ENCODE measurements around the gene MT1HL1. TPM values are rescaled to one million over a fixed set of nuclear protein-coding genes. Genes with fewer than 3 reads are reported as not detected.
"Not testable (repeated sequence)": the region's sequence is repeated elsewhere in the genome, so short reads cannot be mapped to it uniquely, and the experiment has no call there.

The MT1HL1 gene
- total RNA-seq, 4 donors from 2014 or later = not detected

DNA sequence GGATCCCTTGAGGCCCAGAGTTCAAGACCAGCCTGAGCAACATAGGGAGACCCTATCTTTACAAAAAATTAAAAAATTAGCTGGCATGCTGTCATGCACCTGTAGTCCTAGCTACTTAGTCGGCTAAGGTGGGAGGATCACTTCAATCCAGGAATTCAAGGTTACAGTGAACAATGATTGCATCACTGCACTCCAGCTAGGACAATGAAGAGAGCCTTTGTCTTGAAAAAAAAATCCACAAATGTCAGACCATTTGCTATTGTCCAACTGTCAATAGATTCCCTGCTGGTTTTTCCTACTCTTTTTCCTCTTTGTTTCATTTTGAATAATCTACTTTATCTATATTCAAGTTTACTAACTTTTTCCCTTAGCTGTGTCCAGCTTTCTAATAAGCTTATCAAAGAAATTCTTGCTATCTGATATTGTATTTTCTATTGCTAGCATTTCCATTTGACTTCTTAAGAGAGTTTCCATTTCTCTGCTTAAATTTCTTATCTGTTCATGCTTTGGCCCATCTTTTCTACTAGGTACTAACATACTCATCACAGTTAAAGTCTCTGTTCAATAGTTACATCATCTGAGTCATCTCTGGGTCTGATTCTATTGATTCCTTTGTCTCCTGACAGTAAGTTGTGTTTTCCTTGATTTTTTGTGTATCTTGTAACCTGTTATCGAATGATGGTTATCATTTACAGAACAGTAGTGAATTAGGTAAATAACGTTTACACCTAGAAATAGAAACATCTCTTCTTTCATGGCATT is 14.8 kb downstream of the MT1HL1 start:
- DNase-seq (ENCODE audit: low spot score in 2 of 2) = no peak
- H3K27ac ChIP-seq = no peak overlapping the region
- TF ChIP-seq, protein P1, sequence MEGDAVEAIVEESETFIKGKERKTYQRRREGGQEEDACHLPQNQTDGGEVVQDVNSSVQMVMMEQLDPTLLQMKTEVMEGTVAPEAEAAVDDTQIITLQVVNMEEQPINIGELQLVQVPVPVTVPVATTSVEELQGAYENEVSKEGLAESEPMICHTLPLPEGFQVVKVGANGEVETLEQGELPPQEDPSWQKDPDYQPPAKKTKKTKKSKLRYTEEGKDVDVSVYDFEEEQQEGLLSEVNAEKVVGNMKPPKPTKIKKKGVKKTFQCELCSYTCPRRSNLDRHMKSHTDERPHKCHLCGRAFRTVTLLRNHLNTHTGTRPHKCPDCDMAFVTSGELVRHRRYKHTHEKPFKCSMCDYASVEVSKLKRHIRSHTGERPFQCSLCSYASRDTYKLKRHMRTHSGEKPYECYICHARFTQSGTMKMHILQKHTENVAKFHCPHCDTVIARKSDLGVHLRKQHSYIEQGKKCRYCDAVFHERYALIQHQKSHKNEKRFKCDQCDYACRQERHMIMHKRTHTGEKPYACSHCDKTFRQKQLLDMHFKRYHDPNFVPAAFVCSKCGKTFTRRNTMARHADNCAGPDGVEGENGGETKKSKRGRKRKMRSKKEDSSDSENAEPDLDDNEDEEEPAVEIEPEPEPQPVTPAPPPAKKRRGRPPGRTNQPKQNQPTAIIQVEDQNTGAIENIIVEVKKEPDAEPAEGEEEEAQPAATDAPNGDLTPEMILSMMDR (IDR thresholded peaks at IDR 0.05) = no peak
- TF ChIP-seq EP300 (IDR thresholded peaks at IDR 0.05) = no peak
- no peak for TF ChIP-seq POLR2A (IDR thresholded peaks at IDR 0.05)
- H3K36me3 ChIP-seq = no peaks in the 10 kb centered on the region
- H3K4me1 ChIP-seq = no peaks in the 10 kb centered on the region
- no peaks in the 10 kb centered on the region for H3K27me3 ChIP-seq
- no peak overlapping the region for H3K4me3 ChIP-seq
- WGBS, 2 donors = 86 to 87% methylated on average over 3 of the region's 3 CpGs
- peaks cover 0 to 34% (median 1%) of the 10 kb centered on the region in 4 donors for H3K9me3 ChIP-seq

DNA sequence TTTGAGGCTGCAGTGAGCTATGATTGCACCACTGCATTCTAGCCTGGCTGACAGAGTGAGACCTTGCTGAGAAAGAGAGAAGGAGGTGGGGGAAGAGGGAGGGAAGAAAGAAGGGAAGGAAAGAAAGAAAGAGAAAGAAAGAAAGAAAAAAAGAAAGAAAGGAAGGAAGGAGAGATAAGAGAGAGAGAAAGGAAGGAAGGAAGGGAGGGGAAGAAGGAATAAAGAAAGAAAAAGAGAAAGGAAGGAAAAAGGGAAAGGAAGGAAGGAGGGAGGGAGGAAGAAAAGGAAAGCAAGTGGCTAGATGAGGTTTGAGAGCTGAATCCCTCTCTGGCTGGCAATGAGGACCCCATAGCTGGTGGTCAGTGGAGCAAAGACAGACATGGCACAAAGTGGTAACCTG is 20.4 kb downstream of the MT1HL1 start:
- Histone ChIP-seq H3K9me3 (peaks cover 0 to 13% (median 0%) of the 10 kb centered on the region in 4 donors), H3K27ac (no peak overlapping the region), H3K27me3 (no peaks in the 10 kb centered on the region), H3K4me3 (no peak overlapping the region), H3K4me1 (no peaks in the 10 kb centered on the region), H3K36me3 (no peaks in the 10 kb centered on the region)
- no peak for DNase-seq (ENCODE audit: low spot score in 2 of 2)
- TF ChIP-seq, protein P1 (IDR thresholded peaks at IDR 0.05) = no peak
- TF ChIP-seq EP300 (IDR thresholded peaks at IDR 0.05) (no peak), POLR2A (IDR thresholded peaks at IDR 0.05) (no peak)

DNA sequence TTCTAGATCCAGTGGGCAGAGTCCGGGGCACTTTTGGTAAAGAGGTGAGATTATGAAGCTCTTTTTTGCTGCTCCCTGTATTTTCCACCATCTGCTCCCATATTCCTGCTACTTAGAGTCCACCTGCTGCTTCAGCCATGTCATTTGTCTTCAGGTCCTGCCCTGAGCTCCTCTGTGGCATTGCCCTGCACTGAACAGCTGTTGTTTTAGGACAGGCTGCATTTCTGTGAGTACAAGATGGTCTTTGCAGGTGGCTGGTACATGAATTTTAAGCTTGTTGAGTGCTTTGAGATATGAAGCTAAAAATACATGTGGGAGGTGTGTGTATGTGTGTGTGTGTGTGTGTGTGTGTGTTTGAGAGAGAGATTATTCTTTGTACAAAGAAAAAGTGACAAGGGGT is 21.9 kb downstream of the MT1HL1 start:
- 86 to 89% methylated on average over 1 of the region's 1 CpG for WGBS, 2 donors
- H3K27ac ChIP-seq = no peak overlapping the region
- TF ChIP-seq EP300 (IDR thresholded peaks at IDR 0.05) (no peak), POLR2A (IDR thresholded peaks at IDR 0.05) (no peak)
- TF ChIP-seq, protein P1 (IDR thresholded peaks at IDR 0.05) = no peak
- H3K4me3 ChIP-seq = no peak overlapping the region
- no peaks in the 10 kb centered on the region for H3K36me3 ChIP-seq
- H3K4me1 ChIP-seq = no peaks in the 10 kb centered on the region
- H3K27me3 ChIP-seq = no peaks in the 10 kb centered on the region
- peaks cover 0 to 9% (median 0%) of the 10 kb centered on the region in 4 donors for H3K9me3 ChIP-seq
- no peak for DNase-seq (ENCODE audit: low spot score in 2 of 2)

DNA sequence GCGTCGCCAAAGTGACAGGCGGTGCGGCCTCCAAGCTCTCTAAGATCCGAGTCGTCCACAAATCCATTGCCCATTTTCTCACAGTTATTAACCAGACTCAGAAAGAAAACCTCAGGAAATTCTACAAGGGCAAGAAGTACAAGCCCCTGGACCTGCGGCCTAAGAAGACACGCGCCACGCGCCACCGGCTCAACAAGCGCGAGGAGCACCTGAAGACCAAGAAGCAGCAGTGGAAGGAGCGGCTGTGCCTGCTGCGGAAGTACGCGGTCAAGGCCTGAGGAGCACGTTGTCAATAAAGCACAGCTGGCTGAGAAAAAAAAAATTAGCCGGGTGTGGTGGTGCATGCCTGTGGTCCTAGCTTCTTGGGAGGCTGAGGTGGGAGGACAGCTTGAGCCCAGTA is 22.8 kb downstream of the MT1HL1 start:
- not testable (repeated sequence) for H3K27ac ChIP-seq

DNA sequence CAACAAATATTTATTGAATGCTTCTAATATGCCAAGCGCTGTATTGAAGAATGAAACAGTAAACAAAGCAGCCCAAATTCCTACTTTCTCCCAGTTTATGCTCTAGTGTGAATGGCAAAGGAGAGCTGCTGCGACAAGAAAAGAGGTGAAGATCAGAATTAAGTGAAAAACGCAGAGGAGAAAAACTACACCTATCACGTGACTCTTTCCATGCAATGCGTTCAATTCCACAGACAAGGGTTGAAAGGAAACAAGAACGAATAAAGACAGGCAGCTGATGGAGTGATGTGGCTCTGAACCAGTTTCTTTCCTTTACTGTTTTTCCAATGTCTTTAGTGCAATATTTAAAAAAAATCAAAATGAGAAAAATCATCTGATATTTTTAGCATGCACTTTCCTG is 23.6 kb downstream of the MT1HL1 start:
- WGBS, 2 donors = 83 to 86% methylated on average over 6 of the region's 6 CpGs
- Histone ChIP-seq H3K4me3 (no peak overlapping the region), H3K9me3 (peaks cover 0 to 8% (median 0%) of the 10 kb centered on the region in 4 donors), H3K27ac (no peak overlapping the region), H3K4me1 (no peaks in the 10 kb centered on the region), H3K27me3 (no peaks in the 10 kb centered on the region), H3K36me3 (no peaks in the 10 kb centered on the region)
- DNase-seq (ENCODE audit: low spot score in 2 of 2) = no peak
- TF ChIP-seq EP300 (IDR thresholded peaks at IDR 0.05) = no peak
- no peak for TF ChIP-seq POLR2A (IDR thresholded peaks at IDR 0.05)
- TF ChIP-seq, protein P1 (IDR thresholded peaks at IDR 0.05) = no peak

More for the DNA sequence above, 22.8 kb downstream of the MT1HL1 start:
- H3K4me1 ChIP-seq; H3K9me3 ChIP-seq; H3K36me3 ChIP-seq; DNase-seq (ENCODE audit: low spot score in 2 of 2); H3K27me3 ChIP-seq; H3K4me3 ChIP-seq: not testable (repeated sequence)
- WGBS, 2 donors = 95% methylated on average over 20 of the region's 20 CpGs

All from tibial nerve (tissue), 4 donors.